ENCODE data around the gene OSGIN1. TPM values are rescaled to one million over a fixed set of nuclear protein-coding genes. Genes with fewer than 3 reads are reported as not detected.

OSGIN1 gene
- total RNA-seq, 1 donor: 4.1 TPM

DNA sequence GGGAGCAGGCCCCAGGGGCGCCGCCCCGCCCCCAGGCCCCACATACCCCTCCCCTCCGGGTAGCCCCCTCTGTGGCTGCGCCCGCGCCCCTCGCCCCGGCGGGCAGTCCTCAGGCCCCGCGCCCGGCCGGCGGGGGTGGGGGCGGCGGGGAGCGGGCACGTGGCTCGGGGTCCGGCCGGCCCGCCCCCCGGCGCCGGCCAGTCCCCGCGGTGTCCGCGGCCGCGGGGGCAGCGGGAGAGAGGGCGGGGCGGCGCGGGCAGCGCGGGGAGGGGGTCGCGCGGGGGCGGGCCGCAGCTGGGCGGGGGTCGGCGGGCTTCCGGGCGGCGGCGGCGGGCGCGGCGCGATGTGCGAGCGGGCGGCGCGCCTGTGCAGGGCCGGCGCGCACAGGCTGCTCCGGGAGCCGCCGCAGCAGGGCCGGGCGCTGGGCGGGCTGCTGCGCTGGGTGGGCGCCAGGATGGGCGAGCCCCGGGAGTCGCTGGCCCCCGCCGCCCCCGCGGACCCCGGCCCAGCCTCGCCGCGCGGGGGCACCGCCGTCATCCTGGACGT is 15.3 kb downstream of the OSGIN1 start:
- no peaks in the 10 kb centered on the region for H3K4me1 ChIP-seq (ENCODE audit: insufficient read depth, low read length)
- H3K9me3 ChIP-seq (ENCODE audit: low read depth, low read length): no peaks in the 10 kb centered on the region
- no peak overlapping the region for H3K4me3 ChIP-seq (ENCODE audit: low read length)

GRCh38 chr16:83968891-83969649 is 16.0 kb downstream of the OSGIN1 start:
- no peaks in the 10 kb centered on the region for H3K9me3 ChIP-seq (ENCODE audit: low read depth, low read length)
- no peak overlapping the region for H3K4me3 ChIP-seq (ENCODE audit: low read length)
- no peaks in the 10 kb centered on the region for H3K4me1 ChIP-seq (ENCODE audit: insufficient read depth, low read length)
- peaks cover 2% of the 10 kb centered on the region for H3K27me3 ChIP-seq (ENCODE audit: insufficient read depth, low read length)

More for the DNA sequence above, 15.3 kb downstream of the OSGIN1 start:
- H3K27me3 ChIP-seq (ENCODE audit: insufficient read depth, low read length): peaks cover 2% of the 10 kb centered on the region

GRCh38 chr16:83969771-83970429 is 16.9 kb downstream of the OSGIN1 start:
- Histone ChIP-seq H3K9me3 (ENCODE audit: low read depth, low read length) (no peaks in the 10 kb centered on the region), H3K4me1 (ENCODE audit: insufficient read depth, low read length) (no peaks in the 10 kb centered on the region), H3K4me3 (ENCODE audit: low read length) (no peak overlapping the region), H3K27me3 (ENCODE audit: insufficient read depth, low read length) (peaks cover 2% of the 10 kb centered on the region)

GRCh38 chr16:83970430-83970815 is 17.4 kb downstream of the OSGIN1 start:
- Histone ChIP-seq H3K4me3 (ENCODE audit: low read length) (no peak overlapping the region), H3K4me1 (ENCODE audit: insufficient read depth, low read length) (no peaks in the 10 kb centered on the region), H3K9me3 (ENCODE audit: low read depth, low read length) (no peaks in the 10 kb centered on the region), H3K27me3 (ENCODE audit: insufficient read depth, low read length) (peaks cover 2% of the 10 kb centered on the region)

- Histone ChIP-seq H3K27me3 (ENCODE audit: insufficient read depth, low read length) (peaks cover 2% of the 10 kb centered on the region), H3K4me3 (ENCODE audit: low read length) (no peak overlapping the region), H3K9me3 (ENCODE audit: low read depth, low read length) (no peaks in the 10 kb centered on the region), H3K4me1 (ENCODE audit: insufficient read depth, low read length) (no peaks in the 10 kb centered on the region)
Measured at GRCh38 chr16:83971165-83972130, 18.4 kb downstream of the OSGIN1 start.

DNA sequence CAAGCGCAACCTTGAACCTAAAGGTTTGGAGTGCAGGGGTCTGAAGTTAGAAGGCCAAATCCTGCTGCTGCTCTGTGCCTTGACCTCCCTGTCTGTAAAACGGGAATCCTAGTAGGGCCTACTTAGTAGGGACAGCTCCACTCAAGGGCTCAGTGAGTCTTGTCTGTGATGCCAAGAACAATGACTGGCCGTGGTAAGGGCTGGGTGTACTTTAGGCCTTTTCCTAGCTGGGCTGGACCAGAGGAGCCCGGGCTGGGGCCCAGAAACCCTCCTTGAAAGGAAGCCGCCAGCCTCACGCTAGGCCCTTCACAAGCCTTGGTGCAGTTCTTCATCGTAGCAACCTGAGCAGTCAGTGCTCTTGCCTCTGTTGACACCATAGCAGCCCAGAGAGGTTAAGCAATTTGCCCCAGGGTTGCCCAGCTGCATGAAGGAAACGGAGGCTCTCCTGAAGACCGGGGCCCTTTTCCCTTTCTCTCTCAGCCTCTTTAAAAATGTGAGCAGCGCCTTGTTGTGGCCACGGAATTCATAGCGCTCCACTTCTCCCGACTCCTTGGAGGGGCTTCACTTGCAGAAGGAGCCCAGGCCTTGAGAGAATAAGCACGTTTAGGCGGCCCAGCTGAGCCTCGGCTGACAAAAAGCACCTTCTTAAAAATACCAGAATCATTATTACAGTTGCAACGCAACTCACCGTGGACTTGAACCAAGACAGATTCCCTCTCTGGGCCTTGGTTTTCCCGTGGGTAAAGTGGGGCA is 19.4 kb downstream of the OSGIN1 start:
- H3K27me3 ChIP-seq (ENCODE audit: insufficient read depth, low read length): peaks cover 2% of the 10 kb centered on the region
- H3K4me3 ChIP-seq (ENCODE audit: low read length): no peak overlapping the region
- no peaks in the 10 kb centered on the region for H3K9me3 ChIP-seq (ENCODE audit: low read depth, low read length)
- H3K4me1 ChIP-seq (ENCODE audit: insufficient read depth, low read length): no peaks in the 10 kb centered on the region

DNA sequence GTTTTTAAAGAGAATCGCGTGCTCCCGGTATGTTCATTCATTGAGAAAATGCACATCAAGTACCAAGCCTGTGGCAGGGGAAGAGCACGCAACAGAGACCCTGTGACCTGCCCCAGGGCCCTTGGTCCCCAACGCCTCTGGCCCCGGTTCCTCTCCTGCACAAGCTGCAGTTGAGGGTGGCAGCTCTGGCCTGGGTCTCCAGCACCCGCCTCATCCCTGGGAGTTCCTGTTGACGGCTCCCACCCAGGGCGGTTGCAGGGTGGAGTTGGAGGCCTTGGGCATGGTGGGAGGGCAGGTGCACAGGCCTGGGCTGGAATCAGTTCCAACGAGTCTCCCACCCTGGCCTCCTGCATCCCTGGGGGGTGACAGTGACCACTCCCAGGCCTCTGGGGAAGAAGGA is 20.0 kb downstream of the OSGIN1 start:
- no peak overlapping the region for H3K4me3 ChIP-seq (ENCODE audit: low read length)
- no peaks in the 10 kb centered on the region for H3K4me1 ChIP-seq (ENCODE audit: insufficient read depth, low read length)
- no peaks in the 10 kb centered on the region for H3K9me3 ChIP-seq (ENCODE audit: low read depth, low read length)
- H3K27me3 ChIP-seq (ENCODE audit: insufficient read depth, low read length): peaks cover 2% of the 10 kb centered on the region

- H3K27me3 ChIP-seq (ENCODE audit: insufficient read depth, low read length): peaks cover 2% of the 10 kb centered on the region
- no peak overlapping the region for H3K4me3 ChIP-seq (ENCODE audit: low read length)
- H3K9me3 ChIP-seq (ENCODE audit: low read depth, low read length): no peaks in the 10 kb centered on the region
- no peaks in the 10 kb centered on the region for H3K4me1 ChIP-seq (ENCODE audit: insufficient read depth, low read length)
Measured at GRCh38 chr16:83973581-83974385, 20.7 kb downstream of the OSGIN1 start.

- Histone ChIP-seq H3K4me1 (ENCODE audit: insufficient read depth, low read length) (no peaks in the 10 kb centered on the region), H3K27me3 (ENCODE audit: insufficient read depth, low read length) (no peaks in the 10 kb centered on the region), H3K9me3 (ENCODE audit: low read depth, low read length) (no peaks in the 10 kb centered on the region), H3K4me3 (ENCODE audit: low read length) (no peak overlapping the region)
Measured at GRCh38 chr16:83974475-83974874, 21.4 kb downstream of the OSGIN1 start.

DNA sequence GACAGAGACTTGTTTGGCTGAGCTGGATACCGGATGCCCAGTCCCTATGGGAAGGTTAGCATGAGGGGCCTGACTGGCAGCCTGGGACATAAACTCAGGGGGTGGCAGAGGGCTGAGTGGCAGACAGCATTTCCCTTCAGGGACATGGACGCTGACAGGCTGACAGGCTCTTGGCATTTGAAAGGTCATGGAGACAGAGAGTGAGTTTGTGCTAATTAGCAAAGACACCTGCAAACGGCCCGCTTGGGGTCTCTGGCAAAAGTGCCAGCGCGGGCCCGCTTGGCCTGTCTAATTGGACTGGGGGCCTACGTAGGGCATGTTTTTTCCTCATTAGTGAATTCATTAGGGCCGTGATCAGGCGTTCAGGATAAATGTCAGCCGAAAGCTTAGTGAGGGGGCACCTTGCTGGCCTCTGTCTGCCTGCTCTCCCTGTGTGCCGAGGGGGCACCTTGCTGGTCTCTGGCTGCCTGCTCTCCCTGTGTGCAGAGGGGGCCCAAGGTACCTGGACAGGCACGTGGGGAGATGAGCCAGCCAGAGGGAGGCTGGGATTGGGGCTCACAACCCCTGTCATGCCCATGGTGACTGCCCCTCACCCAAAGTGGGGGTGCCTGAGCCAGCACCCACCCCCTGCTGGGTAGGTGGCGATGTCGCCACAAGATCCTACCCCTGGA is 22.7 kb downstream of the OSGIN1 start:
- Histone ChIP-seq H3K9me3 (ENCODE audit: low read depth, low read length) (no peaks in the 10 kb centered on the region), H3K4me3 (ENCODE audit: low read length) (no peak overlapping the region), H3K4me1 (ENCODE audit: insufficient read depth, low read length) (no peaks in the 10 kb centered on the region), H3K27me3 (ENCODE audit: insufficient read depth, low read length) (no peaks in the 10 kb centered on the region)

- Histone ChIP-seq H3K4me3 (ENCODE audit: low read length) (no peak overlapping the region), H3K27me3 (ENCODE audit: insufficient read depth, low read length) (no peaks in the 10 kb centered on the region), H3K4me1 (ENCODE audit: insufficient read depth, low read length) (no peaks in the 10 kb centered on the region)
Measured at GRCh38 chr16:83977056-83977815, 24.2 kb downstream of the OSGIN1 start.

GRCh38 chr16:83978401-83978904 is 25.4 kb downstream of the OSGIN1 start:
- Histone ChIP-seq H3K9me3 (ENCODE audit: low read depth, low read length) (no peaks in the 10 kb centered on the region), H3K4me3 (ENCODE audit: low read length) (no peak overlapping the region), H3K27me3 (ENCODE audit: insufficient read depth, low read length) (no peaks in the 10 kb centered on the region), H3K4me1 (ENCODE audit: insufficient read depth, low read length) (no peaks in the 10 kb centered on the region)

More at GRCh38 chr16:83977056-83977815, 24.2 kb downstream of the OSGIN1 start:
- no peaks in the 10 kb centered on the region for H3K9me3 ChIP-seq (ENCODE audit: low read depth, low read length)

All from mononuclear cell (primary cell).